ENCODE measurements around the gene NOD1. TPM values are rescaled to one million over a fixed set of nuclear protein-coding genes. Genes with fewer than 3 reads are reported as not detected.

NOD1 gene
- polyA plus RNA-seq, 3 donors: 2.8 to 15.0 (median 4.6) TPM

DNA sequence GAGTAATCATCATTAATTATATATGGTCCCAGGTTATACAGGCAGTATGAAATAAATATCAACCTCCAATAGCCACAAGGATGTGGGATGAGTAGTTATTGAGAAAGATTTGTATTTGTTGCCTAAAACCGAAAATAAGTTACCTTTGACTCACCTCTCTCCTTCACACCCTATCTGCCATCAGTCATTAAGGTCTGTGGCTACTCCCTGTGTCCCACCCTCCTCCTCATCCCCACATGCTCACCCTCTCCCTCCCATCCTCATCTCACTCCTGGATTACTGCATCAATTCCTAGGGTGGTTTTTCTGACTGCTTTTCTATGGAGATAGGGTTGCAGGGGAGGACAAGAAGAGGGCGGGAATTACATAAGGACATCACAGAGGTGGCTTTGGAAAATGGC lies 35.2 kb upstream of the NOD1 start:
- no peaks in the 10 kb centered on the region for H3K9me3 Mint-ChIP-seq
- Histone ChIP-seq H3K4me3 (replicated peaks in 1 of 3; ENCODE audit: low read depth in 2 of 3, low read length in 3 of 3) (no peak overlapping the region), H3K4me2 (replicated peaks; ENCODE audit: extremely low read depth, low read length, poor library complexity, severe bottlenecking) (no peak overlapping the region), H3K9ac (ENCODE audit: insufficient read depth, low read length, poor library complexity, severe bottlenecking) (no peak overlapping the region), H4K20me1 (ENCODE audit: insufficient read depth, low read length) (no peaks in the 10 kb centered on the region), H3K9me3 (replicated peaks in 1 of 2; ENCODE audit: control insufficient read depth in 1 of 2, insufficient read depth in 1 of 2, low read length in 2 of 2) (no peaks in the 10 kb centered on the region), H3K36me3 (replicated peaks in 1 of 2; ENCODE audit: control insufficient read depth in 1 of 2, insufficient read depth in 2 of 2, low read length in 2 of 2) (peaks cover 0 to 24% of the 10 kb centered on the region in 2 donors), H3K27me3 (ENCODE audit: control insufficient read depth in 2 of 2, insufficient read depth in 2 of 2, low read length in 2 of 2) (no peaks in the 10 kb centered on the region), H3K27ac (ENCODE audit: low read depth in 1 of 2, low read length in 2 of 2) (no peak overlapping the region), H2AFZ (ENCODE audit: insufficient read depth, low read depth, low read length, poor library complexity, severe bottlenecking) (no peak overlapping the region), H3K4me1 (ENCODE audit: control insufficient read depth in 1 of 2, insufficient read depth in 2 of 2, low read length in 2 of 2) (no peaks in the 10 kb centered on the region), H3K79me2 (ENCODE audit: insufficient read depth, low read length) (no peaks in the 10 kb centered on the region)
- no peak for DNase-seq
- intact Hi-C loops (cut with micrococcal nuclease): loop anchor here (5.0 to 10.0 kb wide), 2 partner anchors 49 to 1329 kb away; no protein-coding TSS in a partner anchor
- H3K27me3 Mint-ChIP-seq (ENCODE audit: low read depth in 3 of 3): no peaks in the 10 kb centered on the region
- H3K27ac Mint-ChIP-seq: no peak overlapping the region
- peaks cover 4% of the 10 kb centered on the region for H3K4me1 Mint-ChIP-seq
- TF ChIP-seq, protein P1, sequence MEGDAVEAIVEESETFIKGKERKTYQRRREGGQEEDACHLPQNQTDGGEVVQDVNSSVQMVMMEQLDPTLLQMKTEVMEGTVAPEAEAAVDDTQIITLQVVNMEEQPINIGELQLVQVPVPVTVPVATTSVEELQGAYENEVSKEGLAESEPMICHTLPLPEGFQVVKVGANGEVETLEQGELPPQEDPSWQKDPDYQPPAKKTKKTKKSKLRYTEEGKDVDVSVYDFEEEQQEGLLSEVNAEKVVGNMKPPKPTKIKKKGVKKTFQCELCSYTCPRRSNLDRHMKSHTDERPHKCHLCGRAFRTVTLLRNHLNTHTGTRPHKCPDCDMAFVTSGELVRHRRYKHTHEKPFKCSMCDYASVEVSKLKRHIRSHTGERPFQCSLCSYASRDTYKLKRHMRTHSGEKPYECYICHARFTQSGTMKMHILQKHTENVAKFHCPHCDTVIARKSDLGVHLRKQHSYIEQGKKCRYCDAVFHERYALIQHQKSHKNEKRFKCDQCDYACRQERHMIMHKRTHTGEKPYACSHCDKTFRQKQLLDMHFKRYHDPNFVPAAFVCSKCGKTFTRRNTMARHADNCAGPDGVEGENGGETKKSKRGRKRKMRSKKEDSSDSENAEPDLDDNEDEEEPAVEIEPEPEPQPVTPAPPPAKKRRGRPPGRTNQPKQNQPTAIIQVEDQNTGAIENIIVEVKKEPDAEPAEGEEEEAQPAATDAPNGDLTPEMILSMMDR (IDR thresholded peaks at IDR 0.05): no peak
- 100% methylated on average over 1 of the region's 2 CpGs for WGBS (ENCODE audit: insufficient coverage)
- no peak overlapping the region for H3K4me3 Mint-ChIP-seq
- H3K36me3 Mint-ChIP-seq: peaks cover 16 to 21% of the 10 kb centered on the region in 2 donors

DNA sequence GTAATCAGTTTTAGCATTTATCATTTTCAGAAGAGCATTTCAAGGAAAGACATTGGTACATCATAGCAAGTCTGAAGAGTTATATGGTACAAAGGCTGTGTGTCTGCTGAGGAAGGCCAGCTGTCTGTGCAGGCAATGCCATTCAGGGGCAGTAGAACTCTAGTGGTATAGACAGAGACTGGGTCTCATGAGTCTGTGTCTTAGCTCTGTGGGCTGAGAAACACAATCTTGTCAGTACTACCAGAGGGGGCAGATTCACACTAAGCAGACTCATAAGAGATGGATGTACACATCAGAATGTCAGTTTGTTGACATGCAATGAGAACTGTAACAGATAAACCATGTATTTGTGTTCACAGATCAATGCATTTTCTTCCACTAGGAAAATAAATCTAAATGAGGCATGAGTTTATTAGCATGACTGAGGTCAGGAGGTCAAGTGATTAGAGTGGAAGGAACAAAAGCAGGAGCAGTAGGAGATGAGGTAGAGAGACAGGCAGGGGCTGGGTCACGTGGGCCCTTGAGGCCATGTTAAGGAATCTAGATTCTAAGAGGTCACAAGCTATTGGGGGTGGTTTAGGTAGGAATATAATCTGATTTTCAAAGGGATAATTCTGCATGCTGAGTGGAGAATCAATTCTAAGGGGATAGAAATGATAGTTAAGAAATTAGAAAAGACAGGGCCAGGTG lies 33.5 kb upstream of the NOD1 start:
- TF ChIP-seq, protein P1 (IDR thresholded peaks at IDR 0.05): no peak
- no peak for DNase-seq
- H3K27ac Mint-ChIP-seq: no peak overlapping the region

More for the DNA sequence above, 33.5 kb upstream of the NOD1 start:
- Mint-ChIP-seq H3K9me3 (peaks cover 0 to 8% (median 5%) of the 10 kb centered on the region in 7 donors), H3K36me3 (peaks cover 17 to 19% of the 10 kb centered on the region in 2 donors), H3K27me3 (ENCODE audit: low read depth in 3 of 3) (no peaks in the 10 kb centered on the region), H3K4me1 (peaks cover 4% of the 10 kb centered on the region), H3K4me3 (no peak overlapping the region)
- intact Hi-C loops (cut with micrococcal nuclease): loop anchor here (2.0 to 10.0 kb wide), 3 partner anchors 50 to 1327 kb away; no protein-coding TSS in a partner anchor
- Histone ChIP-seq H3K27ac (ENCODE audit: low read depth in 1 of 2, low read length in 2 of 2) (no peak overlapping the region), H3K79me2 (ENCODE audit: insufficient read depth, low read length) (no peaks in the 10 kb centered on the region), H3K4me1 (ENCODE audit: control insufficient read depth in 1 of 2, insufficient read depth in 2 of 2, low read length in 2 of 2) (no peaks in the 10 kb centered on the region), H2AFZ (ENCODE audit: insufficient read depth, low read depth, low read length, poor library complexity, severe bottlenecking) (no peak overlapping the region), H3K27me3 (ENCODE audit: control insufficient read depth in 2 of 2, insufficient read depth in 2 of 2, low read length in 2 of 2) (no peaks in the 10 kb centered on the region), H3K4me2 (replicated peaks; ENCODE audit: extremely low read depth, low read length, poor library complexity, severe bottlenecking) (no peak overlapping the region), H4K20me1 (ENCODE audit: insufficient read depth, low read length) (no peaks in the 10 kb centered on the region), H3K9ac (ENCODE audit: insufficient read depth, low read length, poor library complexity, severe bottlenecking) (no peak overlapping the region), H3K36me3 (replicated peaks in 1 of 2; ENCODE audit: control insufficient read depth in 1 of 2, insufficient read depth in 2 of 2, low read length in 2 of 2) (peaks cover 0 to 18% of the 10 kb centered on the region in 2 donors), H3K9me3 (replicated peaks in 1 of 2; ENCODE audit: control insufficient read depth in 1 of 2, insufficient read depth in 1 of 2, low read length in 2 of 2) (peaks cover 0 to 3% of the 10 kb centered on the region in 2 donors), H3K4me3 (replicated peaks in 1 of 3; ENCODE audit: low read depth in 2 of 3, low read length in 3 of 3) (no peak overlapping the region)
- WGBS (ENCODE audit: insufficient coverage): 100% methylated on average over 1 of the region's 1 CpG

All from CD14-positive monocyte (primary cell).